H1 (cell line): ENCODE results near the gene SELPLG.

Experiments
- ASH2L ChIP-seq: fragments of 200-600, 300-600 bp; sonication (generic); IDR thresholded peaks from one replicate; pipeline ENCODE4 v1.7.1; 2017; ENCODE audit warnings: low read length
- EGR1 ChIP-seq: IDR thresholded peaks from 2 replicates; pipeline ENCODE4 v1.6.1; 2011; ENCODE audit warnings: low read depth, low read length, borderline replicate concordance
- EZH2 ChIP-seq: fragments of 200-600 bp; sonication (generic); IDR thresholded peaks from 2 replicates; pipeline ENCODE4 v1.7.1; 2012; ENCODE audit warnings: low read depth, mild to moderate bottlenecking, moderate library complexity, low read length, inconsistent platforms; ENCODE audit not compliant: severe bottlenecking
- POLR2A ChIP-seq, 2 experiments: IDR thresholded peaks; 1 replicate in 1 of 2; 2 replicates in 1 of 2; pipeline ENCODE4 v1.6.1; 2011; ENCODE audit warnings: low read depth in 2 of 2, low read length in 2 of 2, mild to moderate bottlenecking in 2 of 2; ENCODE audit errors: control extremely low read depth in 1 of 2
- POLR2AphosphoS5 ChIP-seq: IDR thresholded peaks from 2 replicates; pipeline ENCODE4 v1.6.1; 2011; ENCODE audit warnings: low read depth, low read length
- TCF12 ChIP-seq: IDR thresholded peaks from 2 replicates; pipeline ENCODE4 v1.6.1; 2011; ENCODE audit warnings: low read depth, mild to moderate bottlenecking, low read length
- ZNF274 ChIP-seq: IDR thresholded peaks from 2 replicates; pipeline ENCODE4 v1.7.0; 2012; ENCODE audit warnings: low read length, borderline replicate concordance; ENCODE audit errors: extremely low read depth
- TF ChIP-seq, protein P1 (sequence below), 3 experiments: IDR thresholded peaks; 1 replicate in 2 of 3; 2 replicates in 1 of 3; pipeline versions ENCODE4 v1.5.1 to v1.6.1; 2011; ENCODE audit warnings: low read length in 3 of 3, mild to moderate bottlenecking in 3 of 3, inconsistent platforms in 2 of 3, low read depth in 1 of 3, moderate library complexity in 1 of 3; ENCODE audit not compliant: insufficient read depth in 1 of 3; ENCODE audit errors: control extremely low read depth in 1 of 3

DNA sequence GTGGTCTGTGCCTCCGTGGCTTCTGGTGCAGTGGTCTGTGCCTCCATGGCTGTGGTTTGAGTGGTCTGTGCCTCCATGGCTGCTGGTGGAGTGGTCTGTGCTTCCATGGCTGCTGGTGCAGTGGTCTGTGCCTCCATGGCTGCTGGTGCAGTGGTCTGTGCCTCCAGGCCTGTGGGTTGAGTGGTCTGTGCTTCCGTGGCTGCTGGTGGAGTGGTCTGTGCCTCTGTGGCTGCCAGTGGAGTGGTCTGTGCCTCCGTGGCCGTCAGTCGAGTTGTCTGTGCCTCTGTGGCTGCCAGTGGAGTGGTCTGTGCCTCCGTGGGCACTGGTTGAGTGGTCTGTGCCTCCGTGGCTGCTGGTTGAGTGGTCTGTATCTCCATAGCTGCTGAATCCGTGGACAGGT lies 10.1 kb downstream of the SELPLG start:
- TF ChIP-seq, protein P1, sequence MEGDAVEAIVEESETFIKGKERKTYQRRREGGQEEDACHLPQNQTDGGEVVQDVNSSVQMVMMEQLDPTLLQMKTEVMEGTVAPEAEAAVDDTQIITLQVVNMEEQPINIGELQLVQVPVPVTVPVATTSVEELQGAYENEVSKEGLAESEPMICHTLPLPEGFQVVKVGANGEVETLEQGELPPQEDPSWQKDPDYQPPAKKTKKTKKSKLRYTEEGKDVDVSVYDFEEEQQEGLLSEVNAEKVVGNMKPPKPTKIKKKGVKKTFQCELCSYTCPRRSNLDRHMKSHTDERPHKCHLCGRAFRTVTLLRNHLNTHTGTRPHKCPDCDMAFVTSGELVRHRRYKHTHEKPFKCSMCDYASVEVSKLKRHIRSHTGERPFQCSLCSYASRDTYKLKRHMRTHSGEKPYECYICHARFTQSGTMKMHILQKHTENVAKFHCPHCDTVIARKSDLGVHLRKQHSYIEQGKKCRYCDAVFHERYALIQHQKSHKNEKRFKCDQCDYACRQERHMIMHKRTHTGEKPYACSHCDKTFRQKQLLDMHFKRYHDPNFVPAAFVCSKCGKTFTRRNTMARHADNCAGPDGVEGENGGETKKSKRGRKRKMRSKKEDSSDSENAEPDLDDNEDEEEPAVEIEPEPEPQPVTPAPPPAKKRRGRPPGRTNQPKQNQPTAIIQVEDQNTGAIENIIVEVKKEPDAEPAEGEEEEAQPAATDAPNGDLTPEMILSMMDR (IDR thresholded peaks at IDR 0.05; ENCODE audit: control extremely low read depth in 1 of 3, insufficient read depth in 1 of 3, low read depth in 1 of 3, low read length in 3 of 3), result no peak
- no peak for TF ChIP-seq ASH2L
- TF ChIP-seq ZNF274, result no peak
- TF ChIP-seq POLR2A (IDR thresholded peaks at IDR 0.05; ENCODE audit: control extremely low read depth in 1 of 2, low read depth in 2 of 2, low read length in 2 of 2), result no peak
- no peak for TF ChIP-seq TCF12
- TF ChIP-seq EGR1, result peak; percentile 79; the same call in 1 of the 2 replicates
- TF ChIP-seq POLR2AphosphoS5, result no peak
- TF ChIP-seq EZH2, result no peak
